ENCODE measurements around the gene SAMD14. TPM values are rescaled to one million over a fixed set of nuclear protein-coding genes. Genes with fewer than 3 reads are reported as not detected.

Gene SAMD14
- total RNA-seq, 2 experiments from 2014 or later: 0.59 TPM; not detected in 1

- peaks cover 42% of the 10 kb centered on the region for H3K4me1 ChIP-seq (ENCODE audit: insufficient read depth, low read length, poor library complexity, severe bottlenecking)
- intact Hi-C loops (cut with micrococcal nuclease; ENCODE audit: unreplicated experiment): no loop called here
- H3K4me2 ChIP-seq (ENCODE audit: low read length): peak overlapping the region; percentile 66
- TF ChIP-seq CTCF (conservative IDR thresholded peaks at IDR 0.05; ENCODE audit: low read length): no peak
- no peak for TF ChIP-seq EZH2phosphoT487 (IDR thresholded peaks at IDR 0.05; ENCODE audit: borderline replicate concordance, low read depth, low read length)
- peaks cover 47% of the 10 kb centered on the region for H3K36me3 ChIP-seq (ENCODE audit: insufficient read depth, low read length)
- CTCF ChIA-PET (ENCODE audit: unreplicated experiment): interaction anchor here (0.7 kb wide), 1 partner anchor 46 kb away, joined by 4 read pairs; no protein-coding TSS in a partner anchor
- H3K9me2 ChIP-seq (ENCODE audit: insufficient read depth, low read length): no peaks in the 10 kb centered on the region
- peak overlapping the region; percentile 51 for H3K4me3 ChIP-seq (ENCODE audit: low read depth, low read length, poor library complexity, severe bottlenecking)
- H4K20me1 ChIP-seq (ENCODE audit: insufficient read depth, low read length): no peaks in the 10 kb centered on the region
- peak overlapping the region; percentile 91 for H3K27ac ChIP-seq (ENCODE audit: low read depth, low read length, poor library complexity, severe bottlenecking)
- POLR2A ChIA-PET: no interaction called here
- H3K9me3 ChIP-seq (ENCODE audit: low read length): peaks cover 5% of the 10 kb centered on the region; the same call in 1 of the 2 replicates
- no peak for DNase-seq (ENCODE audit: low spot score)
- H3K79me2 ChIP-seq (ENCODE audit: insufficient read depth, low read depth, low read length): no peaks in the 10 kb centered on the region
- H2AFZ ChIP-seq (ENCODE audit: low read length): no peak overlapping the region; the same call in 1 of the 2 replicates
- BruUV-seq (replicated peaks): no TSS peak
These were observed 49.9 kb downstream of the SAMD14 start for GRCh38 chr17:50080096-50080480.

- intact Hi-C loops (cut with micrococcal nuclease; ENCODE audit: unreplicated experiment): no loop called here
- POLR2A ChIA-PET: no interaction called here
- peak; percentile 91 for TF ChIP-seq CTCF (conservative IDR thresholded peaks at IDR 0.05; ENCODE audit: low read length)
- TF ChIP-seq EZH2phosphoT487 (IDR thresholded peaks at IDR 0.05; ENCODE audit: borderline replicate concordance, low read depth, low read length): no peak
- Histone ChIP-seq H3K4me2 (ENCODE audit: low read length) (peak overlapping the region; percentile 66), H3K27ac (ENCODE audit: low read depth, low read length, poor library complexity, severe bottlenecking) (peak overlapping the region; percentile 91), H3K4me1 (ENCODE audit: insufficient read depth, low read length, poor library complexity, severe bottlenecking) (peaks cover 42% of the 10 kb centered on the region), H2AFZ (ENCODE audit: low read length) (no peak overlapping the region; the same call in 1 of the 2 replicates), H4K20me1 (ENCODE audit: insufficient read depth, low read length) (no peaks in the 10 kb centered on the region), H3K36me3 (ENCODE audit: insufficient read depth, low read length) (peaks cover 47% of the 10 kb centered on the region), H3K4me3 (ENCODE audit: low read depth, low read length, poor library complexity, severe bottlenecking) (no peak overlapping the region), H3K9me3 (ENCODE audit: low read length) (peaks cover 5% of the 10 kb centered on the region; the same call in 1 of the 2 replicates), H3K9me2 (ENCODE audit: insufficient read depth, low read length) (no peaks in the 10 kb centered on the region), H3K79me2 (ENCODE audit: insufficient read depth, low read depth, low read length) (no peaks in the 10 kb centered on the region)
- BruUV-seq (replicated peaks): no TSS peak
- DNase-seq (ENCODE audit: low spot score): peak; percentile 57
- CTCF ChIA-PET (ENCODE audit: unreplicated experiment): interaction anchor here (0.7 kb wide), 1 partner anchor 47 kb away, joined by 4 read pairs; no protein-coding TSS in a partner anchor
These were observed 50.4 kb downstream of the SAMD14 start for GRCh38 chr17:50079334-50080095.

- DNase-seq (ENCODE audit: low spot score): no peak
- H3K4me1 ChIP-seq (ENCODE audit: insufficient read depth, low read length, poor library complexity, severe bottlenecking): peaks cover 42% of the 10 kb centered on the region
- no peak overlapping the region for H2AFZ ChIP-seq (ENCODE audit: low read length)
- ChIA-PET CTCF (ENCODE audit: unreplicated experiment) (interaction anchor here (1.2 to 1.3 kb wide), 2 partner anchors 16 to 21 kb away, joined by 4 to 5 read pairs; no protein-coding TSS in a partner anchor), POLR2A (interaction anchor here (0.5 kb wide), 1 partner anchor 80 kb away, joined by 3 read pairs; no protein-coding TSS in a partner anchor)
- H3K27ac ChIP-seq (ENCODE audit: low read depth, low read length, poor library complexity, severe bottlenecking): no peak overlapping the region
- no peaks in the 10 kb centered on the region for H3K9me2 ChIP-seq (ENCODE audit: insufficient read depth, low read length)
- no TSS peak for BruUV-seq (replicated peaks)
- no peak overlapping the region for H3K4me2 ChIP-seq (ENCODE audit: low read length)
- TF ChIP-seq CTCF (conservative IDR thresholded peaks at IDR 0.05; ENCODE audit: low read length): no peak
- H3K9me3 ChIP-seq (ENCODE audit: low read length): peaks cover 5% of the 10 kb centered on the region; the same call in 1 of the 2 replicates
- H3K36me3 ChIP-seq (ENCODE audit: insufficient read depth, low read length): peaks cover 51% of the 10 kb centered on the region
- H3K79me2 ChIP-seq (ENCODE audit: insufficient read depth, low read depth, low read length): no peaks in the 10 kb centered on the region
- intact Hi-C loops (cut with micrococcal nuclease; ENCODE audit: unreplicated experiment): no loop called here
- no peak overlapping the region for H3K4me3 ChIP-seq (ENCODE audit: low read depth, low read length, poor library complexity, severe bottlenecking)
- H4K20me1 ChIP-seq (ENCODE audit: insufficient read depth, low read length): no peaks in the 10 kb centered on the region
These were observed 51.5 kb downstream of the SAMD14 start for GRCh38 chr17:50078430-50078829.

Measured in OCI-LY7 (cell line).